Breast epithelium (tissue), 3 donors: Measurements from ENCODE around the gene TANGO6.

Experiments
- POLR2AphosphoS5 ChIP-seq, 3 donors: sonication (generic); formaldehyde crosslinking; IDR thresholded peaks; one replicate each; pipeline ENCODE4 v1.6.1; 2017; ENCODE audit warnings: antibody characterized with exemption in 3 of 3
- TF ChIP-seq, protein P1 (sequence below), 3 donors: fragments of 450-650 bp; IDR thresholded peaks; one replicate each; pipeline ENCODE4 v1.5.1; 2016 to 2017; ENCODE audit warnings: antibody characterized with exemption in 3 of 3, mild to moderate bottlenecking in 3 of 3, moderate library complexity in 3 of 3

DNA sequence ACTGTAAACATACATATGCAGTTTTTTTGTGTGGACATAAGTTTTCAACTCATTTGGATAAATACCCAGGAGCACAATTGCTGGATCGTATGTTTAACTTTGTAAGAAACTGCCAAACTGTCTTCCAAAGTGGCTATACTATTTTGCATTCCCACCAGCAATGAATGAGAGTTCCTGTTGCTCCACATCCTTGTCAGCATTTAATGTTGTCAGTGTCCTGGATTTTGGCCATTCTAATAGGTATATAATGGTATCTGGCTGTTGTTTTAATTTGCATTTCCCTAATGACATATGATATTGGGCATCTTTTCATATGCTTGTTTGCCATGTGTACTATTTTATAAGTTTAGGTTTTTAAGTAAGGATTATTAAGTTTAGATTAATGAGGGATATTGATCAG, 14.1 kb downstream of the TANGO6 start:
- TF ChIP-seq, protein P1, sequence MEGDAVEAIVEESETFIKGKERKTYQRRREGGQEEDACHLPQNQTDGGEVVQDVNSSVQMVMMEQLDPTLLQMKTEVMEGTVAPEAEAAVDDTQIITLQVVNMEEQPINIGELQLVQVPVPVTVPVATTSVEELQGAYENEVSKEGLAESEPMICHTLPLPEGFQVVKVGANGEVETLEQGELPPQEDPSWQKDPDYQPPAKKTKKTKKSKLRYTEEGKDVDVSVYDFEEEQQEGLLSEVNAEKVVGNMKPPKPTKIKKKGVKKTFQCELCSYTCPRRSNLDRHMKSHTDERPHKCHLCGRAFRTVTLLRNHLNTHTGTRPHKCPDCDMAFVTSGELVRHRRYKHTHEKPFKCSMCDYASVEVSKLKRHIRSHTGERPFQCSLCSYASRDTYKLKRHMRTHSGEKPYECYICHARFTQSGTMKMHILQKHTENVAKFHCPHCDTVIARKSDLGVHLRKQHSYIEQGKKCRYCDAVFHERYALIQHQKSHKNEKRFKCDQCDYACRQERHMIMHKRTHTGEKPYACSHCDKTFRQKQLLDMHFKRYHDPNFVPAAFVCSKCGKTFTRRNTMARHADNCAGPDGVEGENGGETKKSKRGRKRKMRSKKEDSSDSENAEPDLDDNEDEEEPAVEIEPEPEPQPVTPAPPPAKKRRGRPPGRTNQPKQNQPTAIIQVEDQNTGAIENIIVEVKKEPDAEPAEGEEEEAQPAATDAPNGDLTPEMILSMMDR (IDR thresholded peaks at IDR 0.05) = no peak
- TF ChIP-seq POLR2AphosphoS5 (IDR thresholded peaks at IDR 0.05) = no peak
